PFSK-1 (cell line): ENCODE results near the gene CD274.

Source experiments
- POLR2AphosphoS5 ChIP-seq: IDR thresholded peaks from 2 replicates; pipeline ENCODE4 v1.6.1; 2012; ENCODE audit warnings: low read depth, mild to moderate bottlenecking, control low read depth, low read length, moderate library complexity
- SIN3A ChIP-seq: IDR thresholded peaks from 2 replicates; pipeline ENCODE4 v1.6.1; 2012; ENCODE audit warnings: mild to moderate bottlenecking, low read length, moderate library complexity, borderline replicate concordance; ENCODE audit not compliant: insufficient read depth
- TAF1 ChIP-seq: IDR thresholded peaks from 2 replicates; pipeline ENCODE4 v1.6.1; 2012; ENCODE audit warnings: low read length, control low read depth, borderline replicate concordance; ENCODE audit not compliant: insufficient read depth

DNA sequence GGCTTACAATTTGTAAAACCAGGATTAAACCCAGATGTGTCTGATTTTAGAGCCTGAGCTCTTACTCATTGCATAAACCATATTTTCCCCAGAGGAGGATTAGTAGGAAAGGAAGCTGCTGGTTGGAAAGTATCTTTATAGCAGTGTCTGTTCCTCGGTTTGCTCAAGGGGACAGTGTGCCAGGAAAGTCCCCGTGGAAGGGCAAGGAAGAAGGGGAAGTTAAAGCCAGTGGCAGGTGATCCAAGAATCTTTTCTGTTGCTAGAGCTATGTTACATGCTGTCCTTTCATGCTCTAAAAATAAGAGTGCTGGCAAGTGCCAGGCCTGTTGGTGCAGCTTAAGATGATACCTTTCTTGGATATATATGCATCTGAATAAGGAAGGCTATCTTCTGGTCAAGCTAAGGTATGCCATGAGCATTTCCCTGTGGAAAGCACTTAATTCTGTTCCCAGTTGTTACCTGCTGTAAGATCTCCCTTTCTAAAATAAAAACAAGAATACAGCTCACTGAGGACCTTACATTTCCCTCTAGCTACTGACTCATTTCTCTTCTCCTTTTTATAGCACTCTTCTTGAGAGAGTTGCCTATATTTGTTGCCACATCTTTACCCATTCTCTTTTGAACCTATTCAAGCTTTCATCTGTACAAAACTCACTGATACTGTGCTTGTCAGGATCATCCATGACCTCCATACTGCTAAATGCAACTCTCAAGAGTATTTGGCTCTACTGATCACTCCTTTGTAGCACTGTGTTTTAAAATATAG is 68.0 kb downstream of the CD274 start:
- TF ChIP-seq SIN3A: no peak
- TF ChIP-seq POLR2AphosphoS5: no peak
- no peak for TF ChIP-seq TAF1
